Fibroblast of villous mesenchyme (primary cell): ENCODE data around the gene TMEM125. TPM values are rescaled to one million over a fixed set of nuclear protein-coding genes. Genes with fewer than 3 reads are reported as not detected.

ENCODE experiments used
- DNase-seq: peaks from one replicate; pipeline ENCODE4 v3.0.0-alpha.2; 2010; ENCODE audit warnings: low read depth
- H3K4me3 ChIP-seq: 2 replicates; pipeline ENCODE4 v1.5.1; 2011; ENCODE audit warnings: low read depth, mild to moderate bottlenecking, low read length
- CTCF ChIP-seq: IDR thresholded peaks from 2 replicates; pipeline ENCODE4 v1.5.1; 2012; ENCODE audit warnings: low read depth, mild to moderate bottlenecking, low read length; ENCODE audit not compliant: insufficient read depth
- total RNA-seq: library from RNA; depleted of rRNA; stranded (reverse); fragments of >200 nt; gene quantifications from 2 replicates; pipeline ENCODE4 v1.2.3, GENCODE V29; 2012

TMEM125 gene
- total RNA-seq, 1 donor: under 0.01 TPM

- H3K4me3 ChIP-seq: no peak within 1 kb of the TSS
- no peak for TF ChIP-seq CTCF
- no peak for DNase-seq
These were observed 30.8 kb downstream of the TMEM125 start, which contains the start of gene TIE1 for GRCh38 chr1:43300378-43301094. TSS of gene TIE1 (plus strand) at chr1:43300982. CDS start at chr1:43301072, 90 bp downstream.

- no peak overlapping the region for H3K4me3 ChIP-seq
- TF ChIP-seq CTCF: no peak
- no peak for DNase-seq
These were observed 32.4 kb downstream of the TMEM125 start for GRCh38 chr1:43302201-43302600.

GRCh38 chr1:43302721-43303470 is 33.1 kb downstream of the TMEM125 start:
- no peak overlapping the region for H3K4me3 ChIP-seq
- no peak for DNase-seq
- TF ChIP-seq CTCF: no peak

GRCh38 chr1:43303471-43304313 is 33.9 kb downstream of the TMEM125 start:
- H3K4me3 ChIP-seq: no peak overlapping the region
- no peak for DNase-seq
- TF ChIP-seq CTCF: no peak

GRCh38 chr1:43304314-43304681 is 34.5 kb downstream of the TMEM125 start:
- no peak overlapping the region for H3K4me3 ChIP-seq
- no peak for DNase-seq
- no peak for TF ChIP-seq CTCF

- no peak overlapping the region for H3K4me3 ChIP-seq
- no peak for TF ChIP-seq CTCF
- no peak for DNase-seq
These were observed 35.1 kb downstream of the TMEM125 start for GRCh38 chr1:43304771-43305300.
